8988T (cell line): ENCODE measurements around the gene PCDHGA6.
"Not testable (repeated sequence)": the region's sequence is repeated elsewhere in the genome, so short reads cannot be mapped to it uniquely, and the experiment has no call there.

Experiments
- DNase-seq: peaks from one replicate; pipeline ENCODE4 v3.0.0; 2011

Gene PCDHGA6

DNA sequence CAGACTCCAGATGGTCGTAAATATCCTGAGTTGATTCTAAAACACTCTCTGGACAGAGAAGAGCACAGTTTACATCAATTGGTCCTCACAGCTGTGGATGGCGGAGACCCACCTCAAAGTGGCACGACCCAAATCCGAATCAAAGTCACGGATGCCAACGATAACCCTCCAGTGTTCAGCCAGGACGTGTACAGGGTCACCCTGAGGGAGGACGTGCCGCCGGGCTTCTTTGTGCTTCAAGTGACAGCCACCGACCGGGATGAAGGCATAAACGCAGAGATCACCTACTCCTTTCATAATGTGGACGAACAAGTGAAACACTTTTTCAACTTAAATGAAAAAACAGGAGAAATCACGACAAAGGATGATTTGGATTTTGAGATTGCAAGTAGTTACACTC, 13.0 kb upstream of the PCDHGA6 start:
- DNase-seq = no peak

DNA sequence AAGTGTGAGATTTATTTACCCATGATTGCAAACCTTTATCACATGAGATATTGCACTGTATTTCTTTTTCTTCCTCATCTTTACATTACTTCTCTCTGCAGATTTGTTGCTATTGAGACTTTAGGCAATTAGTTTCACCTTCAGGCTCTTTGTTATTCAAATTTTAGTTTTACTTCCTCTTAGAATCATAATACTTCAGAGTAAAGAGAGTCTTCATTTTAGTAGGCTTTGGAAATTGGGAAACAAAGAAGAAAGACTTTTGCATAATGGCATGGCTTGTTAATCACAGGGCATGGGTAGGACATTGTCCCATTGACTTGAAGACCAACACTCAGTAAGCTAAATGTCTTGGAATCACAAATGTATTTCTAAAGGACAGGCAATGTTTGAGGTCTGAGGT, 11.0 kb upstream of the PCDHGA6 start:
- no peak for DNase-seq

DNA sequence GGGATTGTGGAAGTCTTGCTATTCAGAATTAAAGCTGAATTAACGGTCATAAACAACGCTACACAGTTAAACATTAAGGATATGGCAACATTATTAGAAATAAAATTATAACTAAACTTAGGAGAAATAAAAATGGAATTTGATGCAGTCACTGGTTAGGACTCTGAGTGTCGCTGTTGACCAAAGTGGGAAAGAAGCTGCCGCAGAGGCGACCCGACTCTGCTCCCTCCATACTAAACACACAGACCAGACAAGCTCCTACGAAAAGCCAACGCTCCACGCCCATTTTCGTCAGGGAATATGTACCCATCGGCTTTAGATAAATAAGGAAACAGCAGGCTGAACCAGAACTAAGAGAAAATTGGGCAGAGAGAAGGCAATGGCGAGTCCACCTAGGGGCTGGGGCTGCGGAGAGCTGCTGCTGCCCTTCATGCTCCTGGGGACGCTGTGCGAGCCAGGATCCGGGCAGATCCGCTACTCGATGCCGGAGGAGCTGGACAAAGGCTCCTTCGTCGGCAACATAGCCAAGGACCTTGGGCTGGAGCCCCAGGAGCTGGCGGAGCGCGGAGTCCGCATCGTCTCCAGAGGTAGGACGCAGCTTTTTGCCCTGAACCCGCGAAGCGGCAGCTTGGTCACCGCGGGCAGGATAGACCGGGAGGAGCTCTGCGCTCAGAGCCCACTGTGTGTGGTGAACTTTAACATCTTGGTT, 9.6 kb upstream of the PCDHGA6 start, which contains the start of gene PCDHGA5:
TSS of gene PCDHGA5 (plus strand) at position 211 of the 709 bp plus-strand sequence. CDS start at position 380, 169 bp downstream.
- DNase-seq = no peak

GRCh38 chr5:141366016-141366896, 7.4 kb upstream of the PCDHGA6 start:
- DNase-seq = no peak

DNA sequence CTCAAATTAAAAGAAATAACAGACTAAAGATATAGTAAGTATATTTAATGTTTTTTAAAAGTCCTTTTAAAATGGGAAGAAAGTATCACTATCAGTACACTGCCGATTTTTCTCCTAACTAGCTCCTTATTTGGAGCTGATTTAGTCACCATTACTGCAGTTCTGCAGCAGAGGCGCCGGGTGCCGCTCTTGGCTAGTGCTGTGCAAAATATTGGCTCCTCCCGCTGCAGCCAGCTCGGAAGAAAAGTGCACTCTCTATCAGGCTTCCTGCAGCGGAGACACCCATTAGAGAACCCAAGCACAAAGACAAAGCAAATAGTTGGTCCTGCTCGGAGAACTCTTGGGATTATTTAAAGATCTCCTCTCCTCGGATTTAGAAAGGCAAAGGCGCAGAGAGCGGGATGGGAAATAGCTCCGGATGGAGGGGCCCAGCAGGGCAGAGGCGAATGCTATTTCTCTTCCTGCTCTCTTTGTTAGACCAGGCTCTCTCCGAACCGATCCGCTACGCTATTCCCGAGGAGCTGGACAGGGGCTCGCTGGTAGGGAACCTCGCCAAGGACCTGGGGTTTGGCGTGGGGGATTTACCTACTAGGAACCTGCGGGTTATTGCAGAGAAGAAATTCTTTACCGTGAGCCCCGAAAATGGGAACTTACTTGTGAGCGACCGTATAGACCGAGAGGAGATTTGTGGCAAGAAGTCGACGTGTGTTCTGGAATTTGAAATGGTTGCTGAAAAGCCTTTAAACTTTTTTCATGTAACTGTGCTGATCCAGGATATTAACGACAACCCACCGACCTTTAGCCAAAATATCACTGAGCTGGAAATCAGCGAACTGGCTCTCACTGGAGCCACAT, 3.5 kb upstream of the PCDHGA6 start, which contains the start of gene PCDHGB3:
TSS of gene PCDHGB3 (plus strand) at position 249 of the 855 bp plus-strand sequence. CDS start at position 402, 153 bp downstream.
- no peak for DNase-seq

- DNase-seq = no peak
Observed at GRCh38 chr5:141371572-141372475, 1.9 kb upstream of the PCDHGA6 start.

DNA sequence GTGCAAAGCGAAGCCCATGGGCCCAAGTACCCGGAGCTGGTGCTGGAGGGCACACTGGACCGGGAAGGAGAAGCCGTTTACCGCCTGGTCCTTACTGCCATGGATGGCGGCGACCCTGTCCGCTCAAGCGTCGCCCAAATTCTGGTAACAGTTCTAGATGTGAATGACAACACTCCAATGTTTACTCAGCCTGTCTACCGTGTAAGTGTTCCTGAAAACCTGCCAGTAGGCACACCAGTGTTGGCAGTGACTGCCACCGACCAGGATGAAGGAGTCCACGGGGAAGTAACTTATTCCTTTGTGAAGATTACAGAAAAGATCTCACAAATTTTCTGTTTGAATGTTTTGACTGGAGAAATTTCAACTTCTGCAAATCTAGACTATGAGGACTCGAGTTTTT, 936 bp downstream of the PCDHGA6 start:
- no peak for DNase-seq

DNA sequence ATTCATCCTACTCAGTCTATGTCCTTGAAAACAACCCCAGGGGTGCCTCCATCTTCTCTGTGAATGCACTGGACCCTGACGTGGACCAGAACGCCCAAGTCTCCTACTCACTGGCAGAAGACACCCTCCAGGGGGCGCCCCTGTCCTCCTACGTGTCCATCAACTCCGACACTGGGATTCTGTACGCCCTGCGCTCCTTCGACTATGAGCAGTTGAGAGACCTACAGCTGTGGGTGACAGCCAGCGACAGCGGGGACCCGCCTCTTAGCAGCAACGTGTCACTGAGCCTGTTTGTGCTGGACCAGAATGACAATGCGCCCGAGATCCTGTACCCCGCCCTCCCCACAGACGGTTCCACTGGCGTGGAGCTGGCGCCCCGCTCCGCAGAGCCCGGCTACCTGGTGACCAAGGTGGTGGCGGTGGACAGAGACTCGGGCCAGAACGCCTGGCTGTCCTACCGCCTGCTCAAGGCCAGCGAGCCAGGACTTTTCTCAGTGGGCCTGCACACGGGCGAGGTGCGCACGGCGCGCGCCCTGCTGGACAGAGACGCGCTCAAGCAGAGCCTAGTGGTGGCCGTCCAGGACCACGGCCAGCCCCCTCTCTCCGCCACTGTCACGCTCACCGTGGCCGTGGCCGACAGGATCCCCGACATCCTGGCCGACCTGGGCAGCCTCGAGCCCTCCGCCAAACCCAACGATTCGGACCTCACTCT, 1.9 kb downstream of the PCDHGA6 start:
- DNase-seq = not testable (repeated sequence)

DNA sequence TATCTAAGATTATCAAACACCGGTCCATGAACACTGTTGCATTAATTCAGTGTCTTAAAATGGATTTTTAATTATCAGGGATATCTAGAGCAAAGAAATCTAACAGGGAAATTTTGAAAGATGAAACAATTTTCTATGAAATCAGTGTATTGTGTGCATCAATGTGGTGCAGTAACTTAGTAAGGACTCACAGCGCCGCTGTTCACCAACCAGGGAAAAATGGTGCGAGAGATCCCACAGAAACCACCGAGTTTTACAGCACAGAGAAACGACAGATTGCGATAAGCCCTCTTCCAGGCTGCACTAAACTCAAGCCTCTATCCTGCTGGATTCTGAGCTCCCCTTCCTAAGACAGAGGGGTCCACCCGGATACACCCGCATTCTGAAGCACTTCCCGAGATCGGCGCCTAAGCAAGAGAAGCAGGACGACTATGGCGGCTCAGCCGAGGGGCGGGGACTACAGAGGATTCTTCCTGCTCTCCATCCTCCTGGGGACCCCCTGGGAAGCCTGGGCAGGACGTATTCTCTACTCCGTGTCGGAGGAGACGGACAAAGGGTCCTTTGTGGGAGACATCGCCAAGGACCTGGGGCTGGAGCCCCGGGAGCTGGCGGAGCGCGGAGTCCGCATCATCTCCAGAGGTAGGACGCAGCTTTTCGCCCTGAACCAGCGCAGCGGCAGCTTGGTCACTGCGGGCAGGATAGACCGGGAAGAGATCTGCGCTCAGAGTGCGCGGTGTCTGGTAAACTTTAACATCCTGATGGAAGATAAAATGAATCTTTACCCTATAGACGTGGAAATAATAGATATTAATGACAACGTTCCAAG, 9.0 kb downstream of the PCDHGA6 start, which contains the start of gene PCDHGA7:
TSS of gene PCDHGA7 (plus strand) at position 274 of the 826 bp plus-strand sequence. CDS start at position 432, 158 bp downstream.
- no peak for DNase-seq

- DNase-seq = no peak
Observed at GRCh38 chr5:141383345-141383744, 9.7 kb downstream of the PCDHGA6 start.

DNA sequence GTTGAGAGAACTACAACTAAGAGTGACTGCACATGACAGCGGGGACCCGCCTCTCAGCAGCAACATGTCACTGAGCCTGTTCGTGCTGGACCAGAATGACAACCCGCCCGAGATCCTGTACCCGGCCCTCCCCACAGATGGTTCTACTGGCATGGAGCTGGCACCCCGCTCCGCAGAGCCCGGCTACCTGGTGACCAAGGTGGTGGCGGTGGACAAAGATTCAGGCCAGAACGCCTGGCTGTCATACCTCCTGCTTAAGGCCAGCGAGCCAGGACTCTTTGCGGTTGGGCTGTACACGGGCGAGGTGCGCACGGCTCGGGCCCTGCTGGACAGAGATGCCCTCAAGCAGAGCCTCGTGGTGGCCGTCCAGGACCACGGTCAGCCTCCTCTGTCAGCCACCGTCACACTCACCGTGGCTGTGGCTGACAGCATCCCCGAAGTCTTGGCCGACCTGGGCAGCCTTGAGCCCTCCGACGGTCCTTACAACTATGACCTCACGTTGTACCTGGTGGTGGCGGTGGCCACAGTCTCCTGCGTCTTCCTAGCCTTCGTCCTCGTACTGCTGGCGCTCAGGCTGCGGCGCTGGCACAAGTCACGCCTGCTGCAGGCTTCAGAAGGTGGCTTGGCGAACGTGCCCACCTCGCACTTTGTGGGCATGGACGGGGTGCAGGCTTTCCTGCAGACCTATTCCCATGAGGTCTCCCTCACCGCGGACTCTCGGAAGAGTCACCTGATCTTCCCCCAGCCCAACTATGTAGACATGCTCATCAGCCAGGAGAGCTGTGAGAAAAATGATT, 11.0 kb downstream of the PCDHGA6 start:
- no peak for DNase-seq

DNA sequence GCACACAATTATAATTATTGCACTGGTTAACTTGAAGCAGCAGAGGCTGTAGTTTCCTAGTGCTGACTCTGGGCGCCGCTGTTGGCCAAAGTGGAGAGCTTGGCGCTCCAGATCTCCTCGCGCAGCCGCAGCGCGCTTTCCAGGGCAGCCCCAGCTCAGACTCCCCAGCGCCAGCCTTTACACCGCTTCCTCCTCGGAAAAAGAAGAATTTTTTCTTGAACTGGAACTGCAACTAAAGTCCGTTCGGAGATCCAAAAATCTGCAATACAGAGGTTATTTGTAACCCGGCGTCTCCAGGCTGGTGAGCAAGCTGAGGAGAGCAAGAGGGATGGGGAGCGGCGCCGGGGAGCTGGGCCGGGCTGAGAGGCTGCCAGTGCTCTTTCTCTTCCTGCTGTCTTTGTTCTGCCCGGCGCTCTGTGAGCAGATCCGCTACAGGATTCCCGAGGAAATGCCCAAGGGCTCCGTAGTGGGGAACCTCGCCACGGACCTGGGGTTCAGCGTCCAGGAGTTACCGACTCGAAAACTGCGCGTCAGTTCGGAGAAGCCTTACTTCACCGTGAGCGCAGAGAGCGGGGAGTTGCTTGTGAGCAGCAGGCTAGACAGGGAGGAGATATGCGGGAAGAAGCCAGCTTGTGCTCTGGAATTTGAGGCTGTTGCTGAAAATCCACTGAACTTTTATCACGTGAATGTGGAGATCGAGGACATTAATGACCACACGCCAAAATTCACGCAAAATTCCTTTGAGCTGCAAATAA, 14.0 kb downstream of the PCDHGA6 start, which contains the start of gene PCDHGB4:
TSS of gene PCDHGB4 (plus strand) at position 142 of the 755 bp plus-strand sequence. CDS start at position 329, 187 bp downstream.
- DNase-seq = not testable (repeated sequence)

DNA sequence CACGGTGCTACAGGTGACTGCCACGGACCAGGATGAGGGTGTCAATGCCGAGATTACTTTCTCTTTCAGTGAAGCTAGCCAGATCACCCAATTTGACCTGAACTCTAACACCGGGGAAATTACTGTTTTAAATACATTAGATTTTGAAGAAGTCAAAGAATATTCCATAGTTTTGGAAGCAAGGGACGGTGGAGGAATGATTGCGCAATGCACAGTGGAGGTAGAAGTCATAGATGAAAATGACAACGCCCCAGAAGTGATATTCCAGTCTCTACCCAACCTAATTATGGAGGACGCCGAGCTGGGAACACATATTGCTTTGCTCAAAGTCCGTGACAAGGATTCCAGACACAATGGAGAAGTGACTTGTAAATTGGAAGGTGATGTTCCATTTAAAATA, 15.0 kb downstream of the PCDHGA6 start:
- no peak for DNase-seq

GRCh38 chr5:141389153-141390042, 15.7 kb downstream of the PCDHGA6 start:
- no peak for DNase-seq

- DNase-seq = no peak
Observed at GRCh38 chr5:141392429-141393198, 18.9 kb downstream of the PCDHGA6 start, which contains the start of gene PCDHGA8. Gene PCDHGA8, plus strand, starts transcription at chr5:141392633. Its CDS starts 181 bp downstream, at chr5:141392814.

DNA sequence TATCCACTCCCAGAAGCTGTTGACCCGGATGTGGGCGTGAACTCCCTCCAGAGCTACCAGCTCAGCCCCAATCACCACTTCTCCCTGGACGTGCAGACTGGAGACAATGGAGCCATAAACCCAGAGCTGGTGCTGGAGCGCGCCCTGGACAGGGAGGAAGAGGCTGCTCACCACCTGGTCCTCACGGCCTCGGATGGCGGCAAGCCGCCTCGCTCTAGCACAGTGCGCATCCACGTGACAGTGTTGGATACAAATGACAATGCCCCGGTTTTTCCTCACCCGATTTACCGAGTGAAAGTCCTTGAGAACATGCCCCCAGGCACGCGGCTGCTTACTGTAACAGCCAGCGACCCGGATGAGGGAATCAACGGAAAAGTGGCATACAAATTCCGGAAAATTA, 19.6 kb downstream of the PCDHGA6 start:
- no peak for DNase-seq
